Suppressor macrophage treated with lipopolysaccharide for 1 hour (primary cell): Measurements from ENCODE around the gene ARAF.
A peak's percentile ranks its signal among the peaks of the same experiment; 100 is the strongest.

ENCODE experiments used
- DNase-seq, 3 donors: peaks; one replicate each; pipeline ENCODE4 v3.0.0-alpha.2; 2020 to 2022

Gene ARAF

DNA sequence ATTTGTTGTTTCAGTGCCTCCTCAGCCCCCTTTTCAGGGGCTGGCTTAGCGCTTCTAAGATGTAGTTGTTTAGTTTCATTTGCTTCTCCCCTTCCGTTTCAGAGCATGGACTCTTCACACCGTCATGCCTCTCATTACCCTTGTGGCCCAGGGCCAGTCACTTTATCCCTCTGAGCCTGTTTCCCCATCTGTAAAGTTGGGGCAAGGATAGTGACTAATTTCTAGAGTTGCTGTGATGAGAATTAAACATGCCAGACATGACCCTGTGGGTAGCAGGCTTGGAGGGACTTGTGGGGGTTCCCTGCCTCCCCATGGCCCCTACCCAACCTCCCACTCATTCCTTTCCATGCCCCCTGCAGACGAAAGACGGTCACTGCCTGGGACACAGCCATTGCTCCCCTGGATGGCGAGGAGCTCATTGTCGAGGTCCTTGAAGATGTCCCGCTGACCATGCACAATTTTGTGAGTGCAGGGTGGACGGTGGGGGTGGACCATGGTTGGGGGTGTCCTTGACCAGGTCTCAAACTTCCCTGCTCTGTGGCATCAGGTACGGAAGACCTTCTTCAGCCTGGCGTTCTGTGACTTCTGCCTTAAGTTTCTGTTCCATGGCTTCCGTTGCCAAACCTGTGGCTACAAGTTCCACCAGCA lies 3.6 kb downstream of the ARAF start:
- DNase-seq: peak in 1 of 3 donors; percentile 18

GRCh38 chrX:47566841-47567240 lies 5.8 kb downstream of the ARAF start:
- DNase-seq: no peak

DNA sequence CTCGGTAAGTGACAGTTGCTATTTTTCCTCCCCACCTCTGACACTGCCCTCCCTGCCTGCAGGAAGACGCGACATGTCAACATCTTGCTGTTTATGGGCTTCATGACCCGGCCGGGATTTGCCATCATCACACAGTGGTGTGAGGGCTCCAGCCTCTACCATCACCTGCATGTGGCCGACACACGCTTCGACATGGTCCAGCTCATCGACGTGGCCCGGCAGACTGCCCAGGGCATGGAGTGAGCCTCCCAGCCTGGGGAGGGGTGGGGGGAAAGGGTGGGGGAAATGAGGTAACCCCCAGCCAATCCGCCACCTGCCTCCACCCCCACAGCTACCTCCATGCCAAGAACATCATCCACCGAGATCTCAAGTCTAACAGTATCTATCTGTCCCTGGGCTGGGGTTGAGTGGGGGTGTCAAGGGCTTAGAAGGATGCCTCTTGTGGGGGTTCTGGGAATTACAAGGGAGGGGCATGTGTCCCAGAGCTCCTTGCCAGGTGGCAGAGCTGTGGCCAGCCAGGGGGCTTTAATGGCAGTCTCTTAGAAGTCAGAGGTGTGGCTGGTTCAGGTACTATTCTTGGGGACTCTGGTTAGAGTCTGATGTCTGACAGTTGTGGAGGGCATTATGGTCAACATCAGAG lies 7.8 kb downstream of the ARAF start:
- peak in 2 of 3 donors; percentile 31 to 43 for DNase-seq

DNA sequence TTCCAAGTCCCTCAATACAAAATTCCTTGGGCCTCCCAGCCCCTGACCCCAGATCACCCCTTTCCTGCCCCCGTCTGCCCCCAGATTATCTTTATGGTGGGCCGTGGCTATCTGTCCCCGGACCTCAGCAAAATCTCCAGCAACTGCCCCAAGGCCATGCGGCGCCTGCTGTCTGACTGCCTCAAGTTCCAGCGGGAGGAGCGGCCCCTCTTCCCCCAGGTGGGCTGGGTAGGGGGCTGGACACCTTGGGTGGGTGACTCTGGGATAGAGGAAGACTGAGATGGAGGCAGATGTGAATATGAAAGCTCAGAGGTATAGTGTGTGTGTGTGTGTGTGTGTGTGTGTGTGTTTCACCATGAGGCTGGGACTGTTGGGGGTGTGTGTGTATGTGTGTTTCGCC lies 9.8 kb downstream of the ARAF start:
- DNase-seq: no peak

- DNase-seq: no peak
Observed at GRCh38 chrX:47571215-47571614, 10.2 kb downstream of the ARAF start.

DNA sequence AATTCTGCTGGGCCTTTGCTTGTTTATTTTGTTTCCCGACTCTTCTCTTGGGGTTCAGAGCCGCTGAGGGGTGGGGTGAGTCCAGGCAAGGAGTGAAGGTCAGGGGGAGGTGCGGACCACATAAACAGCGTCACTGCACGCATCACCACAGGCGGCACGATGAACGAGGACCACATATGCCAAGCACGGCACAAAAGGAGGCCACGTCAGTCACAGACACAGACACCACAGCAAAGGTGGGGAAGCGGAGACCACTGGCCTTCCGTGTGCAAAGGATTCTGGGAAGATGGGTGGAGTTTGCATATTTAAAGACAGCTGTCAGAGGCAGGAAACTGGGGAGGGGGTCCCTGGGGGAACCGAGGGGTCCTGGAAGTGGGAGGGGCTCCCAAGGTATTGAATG lies 10.9 kb downstream of the ARAF start:
- DNase-seq: no peak

DNA sequence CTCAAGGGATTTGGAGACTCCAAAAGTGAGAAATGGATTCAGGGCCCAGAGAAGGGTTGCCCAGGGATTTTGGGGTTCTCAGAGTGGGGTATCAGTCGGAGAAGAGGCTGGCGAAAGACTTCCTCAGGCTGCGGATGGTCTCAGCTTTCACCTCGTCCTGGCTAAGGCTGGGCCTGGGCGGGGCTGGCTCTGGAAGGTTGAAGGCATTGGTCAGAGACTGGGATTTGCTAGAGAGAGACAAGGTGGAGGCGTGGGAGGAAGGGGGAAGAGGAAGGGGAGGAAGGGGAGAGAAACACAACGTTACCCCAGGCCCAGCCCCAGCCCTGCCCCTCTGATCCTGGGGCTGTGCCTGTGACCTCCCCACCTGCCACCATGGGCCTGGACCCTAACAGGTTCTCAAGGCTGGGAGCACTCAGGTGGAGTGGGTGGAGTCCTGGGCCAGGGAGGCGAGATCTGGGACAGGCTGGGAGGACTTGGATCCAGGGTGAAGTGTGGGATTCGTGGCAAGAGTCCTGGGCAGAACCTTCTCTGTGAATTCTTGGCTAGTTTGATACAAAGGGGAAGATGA lies 11.9 kb downstream of the ARAF start:
- DNase-seq: no peak

DNA sequence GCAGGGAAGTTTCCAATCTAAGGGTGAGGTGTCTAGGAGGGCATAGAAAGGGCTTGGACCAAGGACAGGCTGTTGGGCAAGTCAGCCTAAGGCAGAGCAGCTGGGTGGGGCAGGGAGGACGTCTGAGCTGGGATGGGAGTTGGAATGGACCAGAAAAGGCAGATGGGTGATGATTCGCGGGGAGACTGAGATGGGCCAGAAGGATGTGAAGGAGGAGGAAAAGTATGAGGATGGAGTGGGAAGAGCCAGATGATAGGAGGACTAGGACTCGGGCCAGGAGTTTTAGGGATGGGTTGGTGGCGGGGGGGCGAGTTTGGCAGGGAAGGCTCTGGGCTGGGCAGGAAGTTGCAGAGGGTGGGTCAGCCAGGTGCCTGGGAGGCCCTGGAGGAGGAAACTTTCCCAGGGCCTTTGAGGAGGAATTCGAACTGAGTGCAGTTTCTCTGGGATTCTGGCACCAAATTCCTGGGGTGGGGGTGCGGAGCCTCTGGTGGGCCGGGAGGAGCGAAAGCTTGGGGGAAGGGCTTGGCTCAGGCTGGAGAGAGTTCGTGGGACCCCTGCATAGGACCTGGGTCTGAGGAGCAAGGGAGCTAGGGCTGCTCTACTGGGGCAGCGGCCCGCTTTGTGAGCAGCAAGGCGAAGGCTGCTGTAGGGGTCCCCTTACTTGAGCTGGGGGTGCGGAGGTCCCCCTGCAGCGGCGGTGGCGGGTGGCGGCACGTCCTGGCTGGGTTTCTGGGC lies 12.5 kb downstream of the ARAF start:
- DNase-seq: no peak

DNA sequence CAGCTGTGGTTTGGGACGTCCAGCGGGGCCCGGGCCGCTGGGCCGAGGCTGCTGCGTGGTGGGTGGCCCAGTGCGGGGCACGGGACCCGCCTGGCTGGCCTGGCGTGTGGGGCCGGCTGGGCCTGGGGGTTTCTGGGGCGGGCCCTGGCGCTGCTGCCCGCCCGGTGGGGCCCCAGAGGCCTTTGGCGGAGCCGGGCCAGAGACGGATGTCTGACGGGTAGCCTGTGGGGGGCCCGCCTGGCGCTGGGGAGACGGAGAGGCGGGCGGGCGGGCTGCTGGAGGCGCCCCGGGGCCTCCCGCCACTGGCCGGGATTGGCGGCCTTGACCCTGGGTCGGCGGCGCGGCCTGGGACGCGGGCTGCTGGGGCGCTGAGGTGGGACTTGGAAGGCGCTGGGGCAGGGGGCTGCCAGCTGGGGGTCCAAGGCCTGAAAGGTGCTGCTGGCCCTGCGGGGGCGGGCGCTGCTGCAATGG lies 13.1 kb downstream of the ARAF start:
- DNase-seq: no peak

DNA sequence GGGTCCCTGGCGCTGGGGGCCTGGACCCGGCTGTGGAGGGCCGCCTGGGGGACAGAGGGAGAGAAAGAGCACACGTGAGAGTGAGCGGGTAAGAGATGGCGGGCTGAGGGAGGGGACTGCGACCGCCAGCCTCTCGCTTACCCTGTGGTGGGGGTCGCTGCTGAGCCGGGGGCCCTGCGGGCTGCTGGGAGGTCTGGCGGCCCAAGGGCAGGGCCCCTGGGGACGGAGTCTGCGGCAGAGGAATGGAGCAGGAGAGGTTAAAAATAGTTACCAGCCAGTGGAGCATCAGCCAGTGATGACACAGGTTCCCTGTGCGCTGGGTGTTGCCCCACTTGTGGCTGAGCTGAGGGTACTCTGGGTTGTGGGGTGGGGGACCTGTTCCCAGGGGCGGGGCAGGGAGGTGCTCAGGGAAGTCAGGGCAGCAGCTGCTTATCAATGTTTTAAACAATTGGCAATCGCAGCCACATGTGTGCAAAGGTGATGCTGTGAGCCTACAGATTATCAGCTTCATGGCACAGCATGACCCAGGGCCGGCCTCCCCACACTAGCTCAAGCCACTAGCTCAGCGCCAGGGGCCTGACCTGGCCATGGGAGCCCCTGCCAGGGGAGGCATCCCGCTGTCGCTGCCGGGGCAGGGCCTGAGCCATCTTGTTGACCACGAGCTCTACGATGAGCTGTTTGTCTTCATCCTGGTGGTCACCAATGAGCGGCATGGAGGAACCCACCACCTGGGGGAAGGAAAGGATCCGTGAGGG lies 13.7 kb downstream of the ARAF start:
- no peak for DNase-seq

DNA sequence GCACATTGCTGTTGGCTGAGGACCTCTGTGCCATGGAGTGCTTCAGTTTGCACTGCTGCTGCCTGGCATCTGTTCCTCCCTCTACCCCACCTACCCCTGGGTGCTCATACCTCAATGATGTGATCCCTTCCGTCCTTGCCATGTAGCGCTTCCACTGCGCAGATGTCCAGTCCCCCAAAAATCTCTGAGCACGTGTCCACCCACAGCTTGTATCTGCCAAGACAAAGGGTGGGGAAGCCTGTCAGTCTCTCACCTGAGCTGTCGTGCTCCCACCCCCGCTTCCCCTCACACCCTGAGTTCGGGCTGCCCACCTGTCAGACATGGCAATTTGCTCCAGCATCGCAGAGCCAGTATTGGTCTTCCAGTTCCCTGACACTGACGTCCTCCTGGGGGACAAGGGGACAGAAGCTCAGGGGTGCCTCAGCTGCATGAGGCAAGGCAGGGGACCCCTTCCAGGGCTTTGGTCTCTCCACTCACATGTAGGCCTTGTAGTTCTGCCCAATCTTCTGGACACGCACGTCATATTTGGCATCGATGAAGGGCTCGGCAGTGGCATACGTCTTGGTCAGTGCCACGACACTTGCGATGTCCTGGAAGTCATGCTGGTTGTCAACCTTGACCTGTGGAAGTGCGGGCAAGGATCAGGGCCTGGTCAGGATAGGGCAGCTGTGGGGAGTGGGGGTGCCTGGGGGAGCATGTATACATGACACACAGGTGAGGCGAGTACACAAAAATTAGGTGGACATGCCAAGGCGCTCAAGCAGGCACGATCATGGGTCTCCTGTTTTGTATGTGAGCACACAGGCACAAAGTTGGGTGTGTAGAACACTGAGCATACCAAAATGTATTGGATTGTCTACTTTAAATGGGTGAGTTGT lies 15.3 kb downstream of the ARAF start:
- DNase-seq: no peak

DNA sequence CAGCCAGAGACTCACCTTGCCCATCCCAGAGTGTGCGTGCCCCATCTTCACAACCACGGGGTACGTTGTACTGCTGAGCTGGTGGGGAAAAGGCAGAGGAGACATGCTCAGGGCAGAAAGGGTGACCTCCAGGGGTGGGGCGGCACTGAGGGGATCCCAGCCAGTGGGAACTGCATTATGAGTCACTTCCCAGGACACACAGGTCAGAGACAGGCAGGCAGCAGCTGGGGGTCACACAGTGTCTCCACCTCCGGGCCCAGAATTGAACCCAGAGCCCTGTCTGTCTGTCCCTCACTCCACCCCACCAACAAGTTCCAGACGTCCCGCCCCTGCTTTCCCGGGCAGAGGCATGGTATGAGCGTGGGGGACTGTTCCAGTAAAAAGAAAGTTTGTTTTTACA lies 16.4 kb downstream of the ARAF start:
- DNase-seq: peak in 1 of 3 donors; percentile 20

DNA sequence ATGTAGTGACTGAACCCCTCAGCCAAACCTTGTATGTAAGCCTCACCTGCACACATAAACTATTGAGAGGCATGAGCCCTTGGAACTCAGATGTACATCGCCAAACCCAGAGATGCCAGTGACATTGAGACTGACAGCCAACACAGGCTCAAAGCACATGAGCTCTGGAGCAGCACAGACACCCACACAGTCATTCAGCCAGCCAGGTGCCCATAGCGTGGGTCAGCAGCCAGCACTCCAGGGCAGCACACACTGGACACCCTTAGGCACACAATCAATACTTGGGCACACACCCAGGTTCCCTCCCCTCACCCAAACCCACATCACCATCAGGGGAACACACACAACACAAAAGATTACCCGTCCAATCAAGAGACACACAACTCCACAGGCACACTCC lies 16.9 kb downstream of the ARAF start:
- DNase-seq: no peak

DNA sequence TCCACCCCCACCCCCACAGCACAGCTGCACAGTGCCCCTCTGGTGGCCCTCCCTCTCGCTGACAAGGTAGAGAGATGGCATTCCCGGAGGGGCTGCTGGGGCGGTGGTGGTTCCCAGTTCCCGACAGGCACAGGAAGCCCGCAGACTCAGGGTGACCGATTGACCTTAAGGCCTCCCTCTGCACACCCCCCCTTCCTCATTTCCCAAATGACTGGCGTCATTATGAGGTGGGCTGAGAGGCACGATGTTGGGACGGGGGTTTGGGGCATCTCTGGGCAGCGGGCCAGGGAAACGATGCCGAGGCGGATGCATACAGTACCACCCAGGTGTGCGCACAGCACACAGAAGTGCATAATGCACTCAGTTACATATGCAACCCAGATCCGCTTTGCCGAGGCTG lies 17.7 kb downstream of the ARAF start:
- DNase-seq: peak; percentile 49 to 71 (median 70)

DNA sequence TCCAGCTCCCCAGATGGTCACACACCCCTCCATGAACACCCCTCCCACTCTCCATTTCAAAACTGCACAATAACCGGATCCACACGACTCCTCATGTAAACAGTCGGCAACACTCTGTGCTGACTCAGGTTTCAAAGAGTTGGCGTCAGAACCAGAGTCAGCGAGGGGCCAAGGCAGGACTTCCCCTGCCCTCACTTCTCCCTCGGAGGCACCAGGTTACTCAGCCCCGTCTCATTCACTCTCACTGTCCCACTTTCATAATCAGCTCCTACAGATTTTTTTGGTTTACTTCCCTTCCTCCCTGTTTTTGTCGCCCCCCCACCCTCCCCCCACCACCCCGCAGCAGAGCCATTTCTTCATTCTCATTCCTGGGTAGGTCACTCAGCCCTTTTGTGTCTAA lies 18.5 kb downstream of the ARAF start:
- DNase-seq: peak; percentile 90 to 94 (median 91)

DNA sequence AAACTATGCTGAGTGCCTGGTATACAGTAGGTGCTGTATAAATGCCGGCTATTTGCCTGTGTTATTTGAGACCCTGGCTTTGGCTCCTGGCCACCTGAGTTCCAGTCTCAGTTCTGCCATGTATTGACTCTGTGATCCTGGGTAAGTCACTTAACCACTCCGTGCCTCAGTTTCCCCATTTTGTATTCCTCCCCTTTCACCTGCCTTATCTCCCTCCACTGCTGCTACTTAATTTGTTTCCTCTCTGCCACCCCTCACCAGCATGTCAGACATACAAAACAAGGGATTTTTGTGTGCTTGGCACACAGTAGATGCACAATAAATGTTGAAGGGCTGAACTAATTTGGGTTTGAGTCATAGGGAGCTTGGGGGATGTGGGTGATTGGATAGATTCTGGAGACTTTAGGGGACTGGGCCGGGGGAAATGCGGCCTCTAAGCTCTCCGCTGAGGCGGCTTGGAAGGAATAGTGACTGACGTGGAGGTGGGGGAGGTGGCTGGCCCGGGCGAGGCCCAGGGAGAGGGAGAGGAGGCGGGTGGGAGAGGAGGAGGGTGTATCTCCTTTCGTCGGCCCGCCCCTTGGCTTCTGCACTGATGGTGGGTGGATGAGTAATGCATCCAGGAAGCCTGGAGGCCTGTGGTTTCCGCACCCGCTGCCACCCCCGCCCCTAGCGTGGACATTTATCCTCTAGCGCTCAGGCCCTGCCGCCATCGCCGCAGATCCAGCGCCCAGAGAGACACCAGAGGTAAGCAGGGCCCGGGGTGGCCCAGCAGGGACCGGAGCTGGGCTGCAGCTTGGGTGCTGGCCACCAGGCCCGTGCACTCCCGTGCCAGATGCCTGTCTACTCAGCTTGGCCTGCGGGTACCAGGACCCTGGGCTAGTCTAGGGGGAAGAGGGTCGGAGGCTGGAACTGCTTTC lies 21.0 kb downstream of the ARAF start, which contains the start of gene TIMP1:
TIMP1 (plus strand) TSS at position 706 of the 917 bp plus-strand sequence. CDS start 980 bp downstream, outside the sequence.
- peak; percentile 92 to 94 (median 94) for DNase-seq

GRCh38 chrX:47583240-47583861 lies 22.3 kb downstream of the ARAF start:
- no peak for DNase-seq

DNA sequence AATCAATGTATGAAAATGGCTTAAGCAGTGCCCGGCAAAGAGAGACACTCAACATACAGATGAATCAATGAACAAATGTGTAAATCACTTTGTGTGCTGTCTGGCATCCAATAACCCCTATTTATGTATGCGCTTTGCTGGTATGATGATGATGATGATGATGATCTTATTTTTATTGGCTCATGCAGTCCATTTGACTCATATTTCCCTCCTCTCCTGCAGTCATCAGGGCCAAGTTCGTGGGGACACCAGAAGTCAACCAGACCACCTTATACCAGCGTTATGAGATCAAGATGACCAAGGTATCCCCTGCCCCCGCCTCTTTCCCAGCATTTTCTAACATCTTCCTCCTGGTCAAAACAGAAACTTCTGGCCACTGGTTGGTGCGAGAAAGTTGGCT lies 23.7 kb downstream of the ARAF start:
- DNase-seq: no peak

GRCh38 chrX:47585273-47585672 lies 24.3 kb downstream of the ARAF start:
- DNase-seq: no peak
